Left ventricle myocardium inferior (tissue), 1 donor: ENCODE measurements around the gene TTC17. TPM values are rescaled to one million over a fixed set of nuclear protein-coding genes. Genes with fewer than 3 reads are reported as not detected.
"Not testable (repeated sequence)": the region's sequence is repeated elsewhere in the genome, so short reads cannot be mapped to it uniquely, and the experiment has no call there.

Source experiments
- DNase-seq: peaks from one replicate; pipeline ENCODE4 v3.0.0-alpha.2; 2020
- H3K27ac ChIP-seq: fragments of 200-600 bp; replicated peaks from 2 replicates; pipeline ENCODE4 v1.8.0; 2021
- H3K27me3 ChIP-seq: fragments of 200-600 bp; 2 replicates; pipeline ENCODE4 v1.8.0; 2021; ENCODE audit warnings: low read depth
- H3K36me3 ChIP-seq: fragments of 200-600 bp; 2 replicates; pipeline ENCODE4 v1.8.0; 2021
- H3K4me1 ChIP-seq: fragments of 200-600 bp; 2 replicates; pipeline ENCODE4 v1.8.0; 2021
- H3K4me3 ChIP-seq: fragments of 200-600 bp; 2 replicates; pipeline ENCODE4 v1.8.0; 2021; ENCODE audit warnings: mild to moderate bottlenecking, moderate library complexity
- H3K9me3 ChIP-seq: fragments of 200-600 bp; replicated peaks from 2 replicates; pipeline ENCODE4 v1.8.0; 2021
- CTCF ChIP-seq: fragments of 200-600 bp; IDR thresholded peaks from 2 replicates; pipeline ENCODE4 v1.8.0; 2021; ENCODE audit warnings: antibody characterized with exemption, mild to moderate bottlenecking, borderline replicate concordance
- intact Hi-C: fragments of 100-400 bp; cut with micrococcal nuclease; formaldehyde crosslinking; loops from one replicate; pipeline ENCODE4 v1.11.0; 2022
- total RNA-seq: library from RNA; stranded (reverse); fragmentation: NEBNext Ultra II Directional; extraction: Animal tissue kit (Norgen Biotek cat#: 25700); gene quantifications from one replicate; pipeline ENCODE4 v1.2.1, GENCODE V29; 2021
- donor health status: DM: no; HTN: yes; CAD: no; lungs with severe emphysema.

The TTC17 gene
- total RNA-seq, 1 donor from 2014 or later = 29.4 TPM

- Histone ChIP-seq H3K27me3 (no peaks in the 10 kb centered on the region), H3K36me3 (peaks cover 99% of the 10 kb centered on the region), H3K9me3 (no peaks in the 10 kb centered on the region), H3K4me1 (no peaks in the 10 kb centered on the region), H3K4me3 (no peak overlapping the region), H3K27ac (no peak overlapping the region)
- DNase-seq = no peak
- intact Hi-C loops = no loop called here
- no peak for TF ChIP-seq CTCF
Observed at GRCh38 chr11:43328482-43328881, 30.2 kb upstream of the TTC17 start.

GRCh38 chr11:43341159-43341558, 17.6 kb upstream of the TTC17 start:
- no peak for DNase-seq
- no peak for TF ChIP-seq CTCF
- Histone ChIP-seq H3K4me1 (no peaks in the 10 kb centered on the region), H3K9me3 (no peaks in the 10 kb centered on the region), H3K4me3 (no peak overlapping the region), H3K36me3 (peaks cover 60% of the 10 kb centered on the region), H3K27ac (no peak overlapping the region), H3K27me3 (no peaks in the 10 kb centered on the region)
- intact Hi-C loops = no loop called here

DNA sequence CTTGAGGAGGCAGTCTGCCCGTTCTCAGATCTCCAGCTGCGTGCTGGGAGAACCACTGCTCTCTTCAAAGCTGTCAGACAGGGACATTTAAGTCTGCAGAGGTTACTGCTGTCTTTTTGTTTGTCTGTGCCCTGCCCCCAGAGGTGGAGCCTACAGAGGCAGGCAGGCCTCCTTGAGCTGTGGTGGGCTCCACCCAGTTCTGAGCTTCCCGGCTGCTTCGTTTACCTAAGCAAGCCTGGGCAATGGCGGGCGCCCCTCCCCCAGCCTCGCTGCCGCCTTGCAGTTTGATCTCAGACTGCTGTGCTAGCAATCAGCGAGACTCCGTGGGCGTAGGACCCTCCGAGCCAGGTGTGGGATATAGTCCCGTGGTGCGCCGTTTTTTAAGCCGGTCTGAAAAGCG, 7.3 kb upstream of the TTC17 start:
- H3K27ac ChIP-seq, H3K27me3 ChIP-seq, H3K4me3 ChIP-seq, H3K4me1 ChIP-seq, H3K9me3 ChIP-seq, DNase-seq, H3K36me3 ChIP-seq, intact Hi-C loops: not testable (repeated sequence)

GRCh38 chr11:43354311-43354710, 4.4 kb upstream of the TTC17 start:
- no peaks in the 10 kb centered on the region for H3K36me3 ChIP-seq
- no peak for DNase-seq
- H3K4me1 ChIP-seq = peaks cover 14% of the 10 kb centered on the region
- H3K4me3 ChIP-seq = no peak overlapping the region
- H3K27me3 ChIP-seq = no peaks in the 10 kb centered on the region
- intact Hi-C loops = no loop called here
- TF ChIP-seq CTCF = no peak
- no peak overlapping the region for H3K27ac ChIP-seq
- no peaks in the 10 kb centered on the region for H3K9me3 ChIP-seq

- H3K4me3 ChIP-seq = no peak overlapping the region
- no peak for TF ChIP-seq CTCF
- no peaks in the 10 kb centered on the region for H3K36me3 ChIP-seq
- no peak for DNase-seq
- H3K4me1 ChIP-seq = peaks cover 34% of the 10 kb centered on the region
- intact Hi-C loops = no loop called here
- H3K27me3 ChIP-seq = no peaks in the 10 kb centered on the region
- H3K27ac ChIP-seq = no peak overlapping the region
- no peaks in the 10 kb centered on the region for H3K9me3 ChIP-seq
Observed at GRCh38 chr11:43356336-43356735, 2.4 kb upstream of the TTC17 start.

- no peaks in the 10 kb centered on the region for H3K27me3 ChIP-seq
- TF ChIP-seq CTCF = no peak
- H3K36me3 ChIP-seq = no peaks in the 10 kb centered on the region
- H3K4me3 ChIP-seq = peak overlapping the region; percentile 98
- peak overlapping the region; percentile 94 for H3K27ac ChIP-seq
- H3K9me3 ChIP-seq = no peaks in the 10 kb centered on the region
- DNase-seq = no peak
- H3K4me1 ChIP-seq = peaks cover 44% of the 10 kb centered on the region
- intact Hi-C loops = no loop called here
Observed at GRCh38 chr11:43358279-43358800, 380 bp upstream of the TTC17 start.
